Activated B cell treated with CpG ODN at 0.5 μM for 24 hours (primary cell): ENCODE data around the gene TSPAN9. TPM values are rescaled to one million over a fixed set of nuclear protein-coding genes. Genes with fewer than 3 reads are reported as not detected.
A peak's percentile ranks its signal among the peaks of the same experiment; 100 is the strongest.

Experiments used
- ATAC-seq: fragments of 200-7000 bp; cut with Tn5 transposase; one replicate; pipeline ENCODE4 v1.10.0; 2021; ENCODE audit warnings: low read depth, mild to moderate bottlenecking, moderate library complexity
- CTCF ChIA-PET: fragments of 350-600 bp; sonication (Branson Sonifier 250); formaldehyde crosslinking; loops from one replicate; lab custom pipeline; 2021; ENCODE audit warnings: antibody characterized with exemption; lab: Charles Lee
- POLR2A ChIA-PET: fragments of 350-600 bp; sonication (Branson Sonifier 250); formaldehyde crosslinking; loops from one replicate; lab custom pipeline; 2021; ENCODE audit warnings: antibody characterized with exemption; lab: Charles Lee
- DNase-seq: peaks from one replicate; pipeline ENCODE4 v3.0.0; 2022
- H3K27ac Mint-ChIP-seq: one replicate; pipeline ENCODE4 v1.8.0; 2020; ENCODE audit warnings: mixed read lengths
- H3K27me3 Mint-ChIP-seq: one replicate; pipeline ENCODE4 v1.8.0; 2021; ENCODE audit warnings: mixed read lengths
- H3K36me3 Mint-ChIP-seq: one replicate; pipeline ENCODE4 v1.8.0; 2021; ENCODE audit warnings: low read depth, mixed read lengths
- H3K4me1 Mint-ChIP-seq: one replicate; pipeline ENCODE4 v1.8.0; 2021; ENCODE audit warnings: mixed read lengths
- H3K4me3 Mint-ChIP-seq: one replicate; pipeline ENCODE4 v1.8.0; 2020; ENCODE audit warnings: mild to moderate bottlenecking, mixed read lengths
- H3K9me3 Mint-ChIP-seq: one replicate; pipeline ENCODE4 v1.8.0; 2020; ENCODE audit warnings: mixed read lengths
- intact Hi-C: fragments of 100-400 bp; cut with micrococcal nuclease; formaldehyde crosslinking; loops from one replicate; pipeline ENCODE4 v1.15.1; 2024
- total RNA-seq: library from RNA; stranded (reverse); gene quantifications from 2 replicates; pipeline ENCODE4 v1.2.3, GENCODE V29; 2022
- TF ChIP-seq, protein P1 (sequence below): fragments of 200-600 bp; IDR thresholded peaks from one replicate; pipeline ENCODE4 v1.8.0; 2022; ENCODE audit warnings: antibody characterized with exemption, mild to moderate bottlenecking

TSPAN9 gene
- total RNA-seq, 1 donor from 2014 or later: 0.20 TPM

DNA sequence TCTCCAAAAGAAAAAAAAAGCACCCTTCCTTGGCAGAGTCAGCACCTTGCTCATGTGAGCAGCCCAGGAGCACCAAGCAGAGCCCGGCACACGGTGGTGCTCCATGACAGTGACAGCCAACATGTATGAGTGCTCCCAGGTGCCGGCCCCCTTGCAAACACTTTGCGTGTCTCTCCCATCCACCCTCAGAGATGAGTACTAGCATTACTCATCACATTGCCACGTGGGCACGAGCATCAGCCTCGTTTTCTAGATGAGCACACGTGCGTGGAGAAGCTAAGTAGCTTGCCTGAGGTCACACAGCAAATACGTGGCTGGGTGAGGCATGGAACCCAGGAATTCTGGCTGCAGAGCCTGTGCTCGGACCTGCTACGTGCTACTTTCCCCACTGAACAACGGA, 235.9 kb downstream of the TSPAN9 start:
- intact Hi-C loops: loop anchor here (1.0 kb wide), 2 partner anchors 464 to 491 kb away; no protein-coding TSS in a partner anchor

DNA sequence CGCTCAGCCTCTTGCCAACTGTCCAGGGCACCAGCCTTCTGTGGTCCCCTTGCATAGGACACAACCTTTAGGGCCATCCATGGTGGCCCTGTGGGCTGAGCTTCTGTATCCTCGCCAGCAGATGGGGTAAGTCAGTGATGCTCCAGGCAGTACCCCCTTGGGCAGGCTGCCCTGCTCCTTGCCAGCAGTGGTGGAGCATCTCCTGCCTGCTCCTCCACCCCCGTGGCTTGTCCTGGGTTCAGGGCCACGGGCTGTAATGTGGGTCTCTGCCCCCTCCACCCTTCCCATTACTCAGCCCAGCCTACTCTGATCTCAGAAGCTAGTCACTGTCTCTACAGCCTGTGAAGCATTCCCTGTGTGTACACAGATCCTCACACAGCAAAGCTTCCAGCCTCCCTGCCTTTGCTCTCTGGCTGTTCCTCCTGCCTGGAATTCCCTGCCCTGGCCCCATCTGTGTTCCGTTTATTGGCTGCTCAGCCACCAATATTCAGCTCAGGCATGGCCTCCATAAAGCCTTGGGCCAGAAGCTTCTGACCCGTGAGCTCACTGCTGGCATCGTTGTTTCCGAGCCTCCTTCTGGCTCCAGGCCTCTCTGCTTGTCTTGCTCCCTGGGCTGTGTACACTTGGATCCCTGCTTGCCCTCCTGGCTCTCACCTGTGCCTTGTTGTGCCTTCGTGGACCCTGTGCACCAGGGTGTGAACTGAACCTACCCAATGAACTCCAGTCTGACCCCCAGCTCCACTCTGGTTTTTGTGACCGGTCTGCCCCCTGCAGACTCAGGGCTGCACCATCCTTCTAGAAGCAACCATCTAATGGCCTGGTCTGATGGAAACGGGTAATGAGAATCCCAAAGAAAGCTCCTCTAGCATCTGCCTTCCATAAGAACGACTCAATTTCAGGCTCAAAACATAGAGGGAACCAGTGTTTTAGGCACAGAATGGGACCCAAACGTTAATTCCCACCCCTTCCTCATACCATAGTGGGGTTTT, 236.8 kb downstream of the TSPAN9 start:
- Mint-ChIP-seq H3K27me3 (peaks cover 8% of the 10 kb centered on the region), H3K9me3 (no peaks in the 10 kb centered on the region), H3K4me3 (no peak overlapping the region), H3K4me1 (no peaks in the 10 kb centered on the region), H3K27ac (no peak overlapping the region), H3K36me3 (no peaks in the 10 kb centered on the region)
- TF ChIP-seq, protein P1, sequence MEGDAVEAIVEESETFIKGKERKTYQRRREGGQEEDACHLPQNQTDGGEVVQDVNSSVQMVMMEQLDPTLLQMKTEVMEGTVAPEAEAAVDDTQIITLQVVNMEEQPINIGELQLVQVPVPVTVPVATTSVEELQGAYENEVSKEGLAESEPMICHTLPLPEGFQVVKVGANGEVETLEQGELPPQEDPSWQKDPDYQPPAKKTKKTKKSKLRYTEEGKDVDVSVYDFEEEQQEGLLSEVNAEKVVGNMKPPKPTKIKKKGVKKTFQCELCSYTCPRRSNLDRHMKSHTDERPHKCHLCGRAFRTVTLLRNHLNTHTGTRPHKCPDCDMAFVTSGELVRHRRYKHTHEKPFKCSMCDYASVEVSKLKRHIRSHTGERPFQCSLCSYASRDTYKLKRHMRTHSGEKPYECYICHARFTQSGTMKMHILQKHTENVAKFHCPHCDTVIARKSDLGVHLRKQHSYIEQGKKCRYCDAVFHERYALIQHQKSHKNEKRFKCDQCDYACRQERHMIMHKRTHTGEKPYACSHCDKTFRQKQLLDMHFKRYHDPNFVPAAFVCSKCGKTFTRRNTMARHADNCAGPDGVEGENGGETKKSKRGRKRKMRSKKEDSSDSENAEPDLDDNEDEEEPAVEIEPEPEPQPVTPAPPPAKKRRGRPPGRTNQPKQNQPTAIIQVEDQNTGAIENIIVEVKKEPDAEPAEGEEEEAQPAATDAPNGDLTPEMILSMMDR: no peak
- ATAC-seq (peak; percentile 58), DNase-seq (no peak)
- intact Hi-C loops: loop anchor here (1.0 kb wide), 2 partner anchors 463 to 490 kb away; no protein-coding TSS in a partner anchor
- POLR2A ChIA-PET: no interaction called here
- CTCF ChIA-PET: interaction anchor here (0.5 to 3.6 kb wide), 5 partner anchors 13 to 522 kb away, joined by 3 to 21 read pairs (median 12); no protein-coding TSS in a partner anchor

More for the DNA sequence above, 235.9 kb downstream of the TSPAN9 start:
- ATAC-seq (no peak), DNase-seq (no peak)
- no peaks in the 10 kb centered on the region for H3K36me3 Mint-ChIP-seq
- TF ChIP-seq, protein P1: no peak
- H3K9me3 Mint-ChIP-seq: no peaks in the 10 kb centered on the region
- POLR2A ChIA-PET: no interaction called here
- H3K4me3 Mint-ChIP-seq: no peak overlapping the region
- H3K27me3 Mint-ChIP-seq: peaks cover 13% of the 10 kb centered on the region
- H3K27ac Mint-ChIP-seq: no peak overlapping the region
- no peaks in the 10 kb centered on the region for H3K4me1 Mint-ChIP-seq
- CTCF ChIA-PET: interaction anchor here (1.9 to 3.6 kb wide), 3 partner anchors 12 to 491 kb away, joined by 12 to 21 read pairs (median 14); no protein-coding TSS in a partner anchor

DNA sequence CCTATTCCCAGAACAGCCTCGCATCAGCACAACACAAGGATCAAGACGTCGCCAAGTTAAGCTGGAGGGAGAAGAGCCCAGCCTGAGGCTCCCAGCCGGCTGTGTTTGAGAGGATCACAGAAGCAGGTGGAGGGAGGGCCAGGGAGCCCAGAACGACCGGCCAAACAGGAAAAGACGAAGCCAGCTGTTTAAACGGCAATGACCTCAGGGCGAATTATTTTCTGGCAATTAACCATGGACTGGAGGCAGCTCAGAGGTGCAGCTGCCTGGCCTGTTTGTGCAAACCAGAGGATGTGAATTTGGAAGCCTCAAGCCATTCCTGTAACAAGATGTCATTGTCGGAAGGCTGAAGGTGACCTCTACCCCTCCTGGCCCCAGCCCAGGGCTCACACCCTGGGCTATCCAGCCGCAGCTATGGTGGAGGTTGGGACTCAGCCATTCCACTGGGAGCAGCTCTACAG, 238.1 kb downstream of the TSPAN9 start:
- intact Hi-C loops: no loop called here
- ChIA-PET POLR2A (no interaction called here), CTCF (interaction anchor here (2.6 to 3.6 kb wide), 2 partner anchors 15 to 488 kb away, joined by 14 to 21 read pairs; no protein-coding TSS in a partner anchor)
- Mint-ChIP-seq H3K36me3 (no peaks in the 10 kb centered on the region), H3K4me1 (no peaks in the 10 kb centered on the region), H3K27me3 (peaks cover 8% of the 10 kb centered on the region), H3K27ac (no peak overlapping the region), H3K9me3 (no peaks in the 10 kb centered on the region), H3K4me3 (no peak overlapping the region)
- ATAC-seq: no peak
- TF ChIP-seq, protein P1: no peak
- DNase-seq: no peak

DNA sequence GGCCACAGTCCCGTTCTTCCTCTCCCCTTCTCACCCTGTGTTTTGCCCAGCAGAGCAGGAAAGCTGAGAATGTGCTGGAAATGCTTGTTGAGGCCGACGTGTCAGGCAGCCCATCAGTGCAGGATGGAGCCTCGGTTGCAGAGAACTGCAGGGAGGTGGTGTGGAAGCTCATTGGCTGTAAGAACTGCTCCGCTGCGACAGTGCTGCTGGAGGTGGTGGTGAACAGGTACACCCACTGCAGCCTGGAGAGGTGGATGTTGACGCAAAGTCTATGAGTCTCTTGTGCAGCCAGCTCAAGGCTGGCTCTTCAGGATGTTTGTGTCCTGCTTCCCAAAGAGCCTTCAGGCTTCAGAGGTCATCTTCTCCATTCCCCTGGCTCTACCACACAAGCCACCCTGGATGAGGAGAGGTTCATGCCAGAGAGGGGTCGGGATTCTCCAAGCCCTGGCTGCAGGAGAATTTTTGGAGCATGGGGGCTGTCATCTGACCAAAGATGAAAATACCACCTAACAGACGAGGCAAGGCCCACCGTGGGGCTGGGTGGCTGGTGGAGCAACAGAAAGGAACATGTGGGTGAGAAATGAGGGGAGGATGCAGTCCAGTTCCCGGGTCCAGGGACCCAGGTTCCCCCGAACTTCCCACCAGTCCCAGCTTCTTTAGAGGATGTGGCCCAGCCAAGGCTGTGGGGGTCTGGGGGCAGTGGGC, 239.7 kb downstream of the TSPAN9 start:
- no peaks in the 10 kb centered on the region for H3K4me1 Mint-ChIP-seq
- CTCF ChIA-PET: interaction anchor here (0.9 to 1.1 kb wide), 2 partner anchors 18 to 487 kb away, joined by 3 read pairs; no protein-coding TSS in a partner anchor

More for the DNA sequence above, 239.7 kb downstream of the TSPAN9 start:
- POLR2A ChIA-PET: no interaction called here
- TF ChIP-seq, protein P1: no peak
- ATAC-seq (no peak), DNase-seq (no peak)
- H3K27ac Mint-ChIP-seq: no peak overlapping the region
- peaks cover 5% of the 10 kb centered on the region for H3K27me3 Mint-ChIP-seq
- H3K36me3 Mint-ChIP-seq: no peaks in the 10 kb centered on the region
- H3K9me3 Mint-ChIP-seq: no peaks in the 10 kb centered on the region
- intact Hi-C loops: no loop called here
- H3K4me3 Mint-ChIP-seq: no peak overlapping the region
